ENCODE data around the gene PDE9A.
"Not testable (repeated sequence)": the region's sequence is repeated elsewhere in the genome, so short reads cannot be mapped to it uniquely, and the experiment has no call there.

Gene PDE9A

GRCh38 chr21:42706765-42707164 is 53.3 kb downstream of the PDE9A start:
- DNase-seq (ENCODE audit: low read depth, low spot score) = no peak

- DNase-seq (ENCODE audit: low read depth, low spot score) = no peak
Measured at GRCh38 chr21:42707207-42707830, 53.9 kb downstream of the PDE9A start.

GRCh38 chr21:42708107-42708506 is 54.7 kb downstream of the PDE9A start:
- DNase-seq (ENCODE audit: low read depth, low spot score) = no peak

GRCh38 chr21:42708916-42709315 is 55.5 kb downstream of the PDE9A start:
- not testable (repeated sequence) for DNase-seq (ENCODE audit: low read depth, low spot score)

- DNase-seq (ENCODE audit: low read depth, low spot score) = no peak
Measured at GRCh38 chr21:42711667-42712066, 58.2 kb downstream of the PDE9A start.

- not testable (repeated sequence) for DNase-seq (ENCODE audit: low read depth, low spot score)
Measured at GRCh38 chr21:42715427-42715826, 62.0 kb downstream of the PDE9A start.

GRCh38 chr21:42716074-42716473 is 62.7 kb downstream of the PDE9A start:
- DNase-seq (ENCODE audit: low read depth, low spot score) = no peak

GRCh38 chr21:42720484-42720883 is 67.1 kb downstream of the PDE9A start:
- not testable (repeated sequence) for DNase-seq (ENCODE audit: low read depth, low spot score)

GRCh38 chr21:42721341-42721824 is 68.0 kb downstream of the PDE9A start:
- no peak for DNase-seq (ENCODE audit: low read depth, low spot score)

GRCh38 chr21:42722153-42722552 is 68.7 kb downstream of the PDE9A start:
- no peak for DNase-seq (ENCODE audit: low read depth, low spot score)

- DNase-seq (ENCODE audit: low read depth, low spot score) = no peak
Measured at GRCh38 chr21:42722808-42723473, 69.5 kb downstream of the PDE9A start.

GRCh38 chr21:42724226-42724920 is 71.0 kb downstream of the PDE9A start:
- DNase-seq (ENCODE audit: low read depth, low spot score) = no peak

GRCh38 chr21:42725416-42725930 is 72.1 kb downstream of the PDE9A start:
- DNase-seq (ENCODE audit: low read depth, low spot score) = no peak

- peak; percentile 51 for DNase-seq (ENCODE audit: low read depth, low spot score)
Measured at GRCh38 chr21:42731264-42732032, 78.0 kb downstream of the PDE9A start.

- no peak for DNase-seq (ENCODE audit: low read depth, low spot score)
Measured at GRCh38 chr21:42732033-42732410, 78.6 kb downstream of the PDE9A start.

GRCh38 chr21:42733037-42733627 is 79.7 kb downstream of the PDE9A start:
- no peak for DNase-seq (ENCODE audit: low read depth, low spot score)

- no peak for DNase-seq (ENCODE audit: low read depth, low spot score)
Measured at GRCh38 chr21:42733874-42734273, 80.5 kb downstream of the PDE9A start.

GRCh38 chr21:42734323-42734971 is 81.0 kb downstream of the PDE9A start:
- no peak for DNase-seq (ENCODE audit: low read depth, low spot score)

- DNase-seq (ENCODE audit: low read depth, low spot score) = no peak
Measured at GRCh38 chr21:42735061-42735460, 81.6 kb downstream of the PDE9A start.

- no peak for DNase-seq (ENCODE audit: low read depth, low spot score)
Measured at GRCh38 chr21:42735944-42736343, 82.5 kb downstream of the PDE9A start.

All from ELF-1 (cell line).